Muscle layer of colon (tissue), 2 donors: ENCODE results near the gene BICRA.
"Not testable (repeated sequence)": the region's sequence is repeated elsewhere in the genome, so short reads cannot be mapped to it uniquely, and the experiment has no call there.

Experiments
- H3K27ac ChIP-seq: one replicate; pipeline ENCODE4 v1.7.0; 2013; ENCODE audit warnings: low read depth, mild to moderate bottlenecking, low read length, moderate library complexity
- H3K27me3 ChIP-seq, 2 donors: one replicate each; pipeline ENCODE4 v1.7.0; 2013; ENCODE audit warnings: low read length in 2 of 2, mild to moderate bottlenecking in 2 of 2; ENCODE audit not compliant: insufficient read depth in 2 of 2, control insufficient read depth in 1 of 2
- H3K36me3 ChIP-seq: one replicate; pipeline ENCODE4 v1.7.0; 2013; ENCODE audit warnings: mild to moderate bottlenecking, low read length; ENCODE audit not compliant: insufficient read depth
- H3K4me1 ChIP-seq: one replicate; pipeline ENCODE4 v1.7.0; 2013; ENCODE audit warnings: mild to moderate bottlenecking, low read length; ENCODE audit not compliant: insufficient read depth
- H3K4me3 ChIP-seq, 2 donors: one replicate each; pipeline ENCODE4 v1.7.0; 2013; ENCODE audit warnings: low read length in 2 of 2, low read depth in 1 of 2, mild to moderate bottlenecking in 1 of 2, moderate library complexity in 1 of 2
- H3K9ac ChIP-seq: one replicate; pipeline ENCODE4 v1.7.0; 2013; ENCODE audit warnings: low read length
- H3K9me3 ChIP-seq: one replicate; pipeline ENCODE4 v1.7.0; 2013; ENCODE audit warnings: mild to moderate bottlenecking, low read length
- donor health status: abdominal sarcoma.
- donor health status: Adenocarcinoma of cecum.

Gene BICRA

DNA sequence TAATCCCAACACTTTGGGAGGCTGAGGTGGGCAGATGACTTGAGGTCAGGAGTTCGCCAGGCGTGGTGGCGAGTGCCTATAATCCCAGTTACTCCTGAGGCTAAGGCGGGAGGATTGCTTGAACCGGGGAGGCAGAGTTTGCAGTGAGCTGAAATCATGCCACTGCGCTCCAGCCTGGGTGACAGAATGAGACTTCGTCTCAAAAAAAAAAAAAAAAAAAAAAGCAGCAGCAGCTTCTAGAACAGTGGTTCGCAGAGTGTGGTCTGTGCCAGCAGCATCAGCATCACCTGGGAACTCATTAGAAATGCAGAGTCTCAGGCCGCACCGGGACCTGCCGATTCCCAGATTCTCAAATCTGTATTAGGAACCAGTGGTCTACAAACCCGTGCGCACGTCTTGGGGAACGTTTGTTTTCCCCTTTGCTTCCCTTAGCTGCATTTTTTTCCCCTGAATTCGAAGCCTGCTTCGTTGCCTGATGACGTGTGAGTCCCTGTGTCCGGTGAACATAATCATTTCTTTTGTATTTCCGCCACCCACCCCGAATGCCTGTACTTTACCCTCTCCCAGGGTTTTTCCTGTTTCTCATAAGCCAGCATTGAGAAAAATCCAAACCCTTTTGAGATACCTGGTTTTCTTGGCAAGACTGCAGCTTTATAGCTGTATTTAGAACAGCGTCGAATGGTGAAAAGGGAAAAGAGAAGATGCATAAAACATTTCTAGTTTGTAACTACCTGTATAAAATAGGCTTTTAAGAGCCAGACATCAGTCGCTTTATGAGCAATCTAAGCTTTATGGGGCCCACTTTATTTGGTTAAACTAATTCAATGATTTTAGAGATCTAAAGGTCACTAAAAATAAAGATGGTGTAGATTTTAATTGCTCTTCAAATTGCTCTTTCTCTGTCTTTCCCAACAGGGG, 49.8 kb downstream of the BICRA start:
- H3K9me3 ChIP-seq = no peaks in the 10 kb centered on the region
- H3K27ac ChIP-seq = peak overlapping the region; percentile 61
- H3K27me3 ChIP-seq = no peaks in the 10 kb centered on the region
- no peak overlapping the region for H3K9ac ChIP-seq
- H3K4me1 ChIP-seq = peaks cover 36% of the 10 kb centered on the region
- no peaks in the 10 kb centered on the region for H3K36me3 ChIP-seq
- no peak overlapping the region for H3K4me3 ChIP-seq

DNA sequence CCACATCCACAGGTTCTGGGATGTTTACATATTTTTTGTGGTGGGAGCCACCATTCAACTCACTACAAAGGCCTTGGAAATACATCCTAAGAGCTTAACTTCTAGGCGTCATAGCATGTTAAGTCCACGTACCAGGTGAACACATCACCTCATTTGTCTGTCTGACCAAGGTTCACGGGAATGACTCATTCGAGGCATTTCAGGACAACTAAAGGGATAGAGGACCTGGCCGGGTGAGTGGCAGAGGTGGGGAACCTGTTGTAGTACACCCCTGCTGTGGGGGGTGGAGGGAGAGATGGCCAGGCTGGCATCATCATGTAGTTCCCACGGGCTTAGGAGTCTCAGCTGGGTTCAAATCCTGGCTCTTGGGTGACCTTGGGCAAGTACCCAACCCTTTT, 51.5 kb downstream of the BICRA start:
- no peaks in the 10 kb centered on the region for H3K36me3 ChIP-seq
- no peaks in the 10 kb centered on the region for H3K27me3 ChIP-seq
- H3K9ac ChIP-seq = no peak overlapping the region
- peaks cover 49% of the 10 kb centered on the region for H3K4me1 ChIP-seq
- H3K27ac ChIP-seq = peak overlapping the region; percentile 56
- H3K9me3 ChIP-seq = no peaks in the 10 kb centered on the region
- no peak overlapping the region for H3K4me3 ChIP-seq

DNA sequence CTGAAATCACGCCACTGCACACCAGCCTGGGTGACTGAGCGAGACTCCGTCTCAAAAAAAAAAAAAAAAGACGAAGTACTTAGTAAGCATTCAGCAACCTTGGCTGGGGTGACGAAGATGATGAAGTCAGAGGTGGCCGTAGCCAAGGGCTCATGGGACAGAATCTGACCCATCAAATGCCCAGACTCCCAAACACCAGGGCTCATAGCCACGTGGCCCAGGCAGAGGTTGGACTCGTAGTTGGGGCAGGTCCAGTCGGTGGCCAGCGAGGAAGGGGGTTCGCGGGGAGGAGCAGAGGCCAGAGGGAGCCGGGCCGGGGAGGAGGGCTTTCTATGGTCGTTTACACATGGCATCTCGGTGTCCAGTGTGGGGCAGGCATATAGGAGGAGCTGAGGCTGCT, 52.2 kb downstream of the BICRA start:
- no peaks in the 10 kb centered on the region for H3K36me3 ChIP-seq
- peaks cover 49% of the 10 kb centered on the region for H3K4me1 ChIP-seq
- no peaks in the 10 kb centered on the region for H3K9me3 ChIP-seq
- H3K27me3 ChIP-seq = no peaks in the 10 kb centered on the region
- no peak overlapping the region for H3K27ac ChIP-seq
- no peak overlapping the region for H3K4me3 ChIP-seq
- no peak overlapping the region for H3K9ac ChIP-seq

DNA sequence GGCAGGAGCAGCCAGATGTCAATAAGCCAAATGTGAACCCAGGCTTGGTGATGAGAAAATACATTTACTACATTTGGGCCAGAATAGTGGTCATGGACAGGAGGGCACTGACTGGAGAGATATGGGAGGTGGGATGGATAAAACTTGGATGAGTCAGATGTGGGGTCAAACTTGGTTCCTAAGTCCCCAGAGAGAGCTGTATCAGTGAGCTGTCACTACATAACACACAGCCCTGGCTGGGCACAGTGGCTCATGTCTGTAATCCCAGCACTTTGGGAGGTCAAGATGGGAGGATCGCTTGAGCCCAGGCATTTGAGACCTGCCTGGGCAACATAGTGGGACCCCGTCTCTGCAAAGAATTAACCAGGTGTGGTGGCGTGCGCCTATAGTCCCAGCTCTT, 52.7 kb downstream of the BICRA start:
- Histone ChIP-seq H3K9ac (no peak overlapping the region), H3K27ac (peak overlapping the region; percentile 87)

DNA sequence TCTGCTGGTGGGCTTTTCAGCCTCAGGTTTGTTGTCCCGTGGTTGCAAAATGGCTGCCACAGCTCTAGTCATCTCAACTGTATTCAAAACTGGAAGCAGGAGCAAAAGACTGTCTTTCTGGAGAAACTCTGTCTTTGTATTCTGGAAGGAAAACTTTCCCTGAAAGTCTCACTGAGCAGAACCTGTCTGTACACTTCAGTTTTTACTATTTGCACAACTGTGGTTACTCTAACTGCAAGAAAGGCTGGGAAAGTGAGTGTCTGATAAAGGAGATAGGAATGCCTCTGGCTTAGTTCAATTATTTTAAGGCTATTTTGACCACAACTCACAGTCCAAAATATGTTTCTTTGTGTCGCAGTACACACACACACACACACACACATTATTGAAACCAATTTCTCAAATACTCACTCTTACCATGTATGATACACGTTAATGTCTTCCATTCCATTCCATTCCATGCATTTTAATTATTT, 54.5 kb downstream of the BICRA start:
- peaks cover 61% of the 10 kb centered on the region for H3K4me1 ChIP-seq
- peak overlapping the region in 1 of 2 donors; percentile 3 for H3K4me3 ChIP-seq
- H3K36me3 ChIP-seq = no peaks in the 10 kb centered on the region
- no peak overlapping the region for H3K9ac ChIP-seq
- no peaks in the 10 kb centered on the region for H3K27me3 ChIP-seq
- H3K9me3 ChIP-seq = no peaks in the 10 kb centered on the region
- H3K27ac ChIP-seq = peak overlapping the region; percentile 87

More for the DNA sequence above, 52.7 kb downstream of the BICRA start:
- Histone ChIP-seq H3K9me3 (no peaks in the 10 kb centered on the region), H3K4me1 (peaks cover 49% of the 10 kb centered on the region), H3K4me3 (no peak overlapping the region), H3K27me3 (no peaks in the 10 kb centered on the region), H3K36me3 (no peaks in the 10 kb centered on the region)

DNA sequence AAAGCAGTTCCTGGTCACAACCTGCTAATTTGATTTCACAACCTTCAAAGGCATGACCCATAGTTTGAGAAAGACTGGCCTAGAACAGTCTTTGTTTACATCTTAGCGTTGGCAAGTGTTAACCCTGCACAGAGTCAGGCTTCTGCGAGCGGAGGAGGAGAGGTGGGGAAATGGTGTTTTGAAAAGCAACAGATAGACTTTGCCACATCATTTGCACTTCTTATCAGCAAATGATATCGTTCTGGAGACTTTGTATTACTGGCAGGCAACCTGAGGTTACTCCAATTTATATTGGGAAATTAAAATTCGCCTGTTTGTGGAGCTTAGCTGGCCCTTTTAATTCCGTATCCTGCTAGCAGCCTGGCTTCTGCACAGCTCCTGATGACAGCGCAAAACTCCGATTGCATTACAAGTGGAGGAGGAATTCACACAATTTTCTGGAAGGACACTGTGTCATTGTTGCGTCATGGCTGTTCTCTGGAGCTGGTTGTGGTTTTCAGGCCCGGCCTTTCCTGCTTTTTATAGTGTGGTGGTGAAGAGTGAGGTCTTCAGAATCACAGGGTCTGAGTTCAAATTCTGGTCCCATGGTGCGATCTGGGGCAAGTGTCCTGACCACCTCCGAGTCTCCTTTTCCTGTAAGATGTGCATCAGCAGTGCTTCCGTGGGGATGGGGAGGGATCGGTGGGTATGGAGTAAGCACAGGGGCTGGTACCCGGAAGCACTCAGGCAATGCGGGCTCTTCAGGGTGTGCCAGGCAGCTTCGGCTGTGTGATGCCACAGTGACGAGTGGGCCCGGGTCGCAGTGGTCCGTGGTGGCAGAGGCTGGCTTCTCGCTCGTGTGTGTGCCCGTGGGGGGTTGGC, 55.2 kb downstream of the BICRA start:
- peak overlapping the region; percentile 87 for H3K27ac ChIP-seq
- H3K9me3 ChIP-seq = no peaks in the 10 kb centered on the region
- H3K4me3 ChIP-seq = peak overlapping the region in 1 of 2 donors; percentile 24
- no peaks in the 10 kb centered on the region for H3K27me3 ChIP-seq
- H3K9ac ChIP-seq = peak overlapping the region; percentile 77
- no peaks in the 10 kb centered on the region for H3K36me3 ChIP-seq
- peaks cover 55% of the 10 kb centered on the region for H3K4me1 ChIP-seq

DNA sequence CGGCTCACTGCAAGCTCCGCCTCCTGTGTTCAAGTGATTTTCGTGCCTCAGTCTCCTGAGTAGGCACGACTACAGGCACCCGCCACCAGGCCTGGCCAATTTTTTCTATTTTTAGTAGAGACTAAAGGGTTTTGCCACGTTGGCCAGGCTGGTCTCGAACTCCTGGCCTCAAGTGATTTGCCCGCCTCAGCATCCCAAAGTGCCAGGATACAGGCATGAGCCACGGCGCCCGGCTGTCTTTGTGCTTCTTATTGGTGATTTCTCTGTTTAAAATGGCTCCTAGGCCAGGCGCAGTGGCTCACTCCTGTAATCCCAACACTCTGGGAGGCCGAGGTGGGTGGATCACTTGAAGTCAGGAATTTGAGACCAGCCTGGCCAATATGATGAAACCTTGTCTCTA, 59.6 kb downstream of the BICRA start:
- H3K27ac ChIP-seq, H3K9me3 ChIP-seq, H3K36me3 ChIP-seq, H3K4me3 ChIP-seq, H3K27me3 ChIP-seq, H3K9ac ChIP-seq: not testable (repeated sequence)
- H3K4me1 ChIP-seq = peaks cover 26% of the 10 kb centered on the region

DNA sequence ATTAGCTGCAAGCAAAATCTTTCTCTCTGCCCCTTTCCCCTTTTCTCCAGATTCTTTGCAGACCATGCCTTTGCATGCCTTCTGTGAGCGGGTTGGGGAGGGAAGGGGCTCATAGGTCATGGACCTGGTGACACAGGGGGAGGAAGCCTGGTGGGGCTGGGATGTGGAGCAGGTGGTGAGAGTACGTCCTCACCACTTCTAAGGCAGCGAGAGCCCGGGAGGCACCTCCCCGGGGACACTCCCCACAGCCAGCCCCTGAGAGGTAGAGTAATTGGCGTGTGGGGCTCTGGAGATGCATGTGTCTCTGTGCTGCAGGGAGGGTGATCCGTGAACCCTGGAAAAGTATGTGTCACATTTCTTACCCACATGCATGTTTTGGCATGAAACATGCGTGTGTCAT, 61.8 kb downstream of the BICRA start:
- no peak overlapping the region for H3K4me3 ChIP-seq
- H3K27me3 ChIP-seq = no peaks in the 10 kb centered on the region
- no peak overlapping the region for H3K27ac ChIP-seq
- H3K9ac ChIP-seq = no peak overlapping the region
- peaks cover 12% of the 10 kb centered on the region for H3K4me1 ChIP-seq
- H3K36me3 ChIP-seq = peaks cover 30% of the 10 kb centered on the region
- H3K9me3 ChIP-seq = no peaks in the 10 kb centered on the region

DNA sequence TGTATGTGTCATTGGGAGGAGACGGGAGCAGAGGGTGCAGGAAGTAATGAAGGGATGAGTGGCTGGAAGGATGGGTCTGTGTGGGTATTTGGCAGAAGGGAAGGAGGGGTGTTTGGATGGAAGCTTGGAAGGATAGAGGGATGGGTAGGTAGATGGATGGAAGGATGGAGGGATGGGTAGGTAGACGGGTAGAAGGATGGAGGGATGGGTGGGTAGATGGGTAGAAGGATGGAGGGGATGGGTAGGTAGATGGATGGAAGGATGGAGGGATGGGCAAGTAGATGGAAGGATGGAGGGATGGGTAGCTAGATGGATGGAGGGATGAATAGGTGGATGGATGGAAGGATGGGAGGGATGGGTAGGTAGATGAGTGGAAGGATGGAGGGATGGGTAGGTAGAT, 62.6 kb downstream of the BICRA start:
- no peak overlapping the region for H3K27ac ChIP-seq
- H3K4me3 ChIP-seq = no peak overlapping the region
- H3K9me3 ChIP-seq = no peaks in the 10 kb centered on the region
- H3K4me1 ChIP-seq = peaks cover 12% of the 10 kb centered on the region
- no peak overlapping the region for H3K9ac ChIP-seq
- H3K36me3 ChIP-seq = peaks cover 30% of the 10 kb centered on the region
- H3K27me3 ChIP-seq = no peaks in the 10 kb centered on the region

DNA sequence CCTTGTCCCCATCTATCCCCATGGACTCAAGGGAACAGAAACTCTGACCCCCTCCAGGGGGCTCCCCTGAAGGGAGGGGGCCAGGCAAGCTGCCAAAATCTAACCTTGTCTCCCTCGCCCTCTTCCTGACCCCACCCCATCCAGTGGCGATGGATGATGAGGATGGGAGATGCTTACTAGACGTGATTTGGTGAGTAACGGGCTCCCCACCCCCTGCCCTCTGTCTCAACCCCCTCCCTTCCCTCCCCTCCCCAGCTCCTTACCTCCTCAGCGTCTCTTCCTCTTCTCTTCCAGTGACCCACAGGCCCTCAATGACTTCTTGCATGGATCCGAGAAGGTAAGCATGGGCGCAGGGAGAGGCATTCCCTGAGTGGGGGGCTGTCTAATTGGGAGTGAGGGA, 64.5 kb downstream of the BICRA start:
- H3K27ac ChIP-seq = no peak overlapping the region
- no peaks in the 10 kb centered on the region for H3K9me3 ChIP-seq
- H3K4me3 ChIP-seq = no peak overlapping the region
- no peaks in the 10 kb centered on the region for H3K27me3 ChIP-seq
- no peaks in the 10 kb centered on the region for H3K4me1 ChIP-seq
- peaks cover 37% of the 10 kb centered on the region for H3K36me3 ChIP-seq
- H3K9ac ChIP-seq = no peak overlapping the region

DNA sequence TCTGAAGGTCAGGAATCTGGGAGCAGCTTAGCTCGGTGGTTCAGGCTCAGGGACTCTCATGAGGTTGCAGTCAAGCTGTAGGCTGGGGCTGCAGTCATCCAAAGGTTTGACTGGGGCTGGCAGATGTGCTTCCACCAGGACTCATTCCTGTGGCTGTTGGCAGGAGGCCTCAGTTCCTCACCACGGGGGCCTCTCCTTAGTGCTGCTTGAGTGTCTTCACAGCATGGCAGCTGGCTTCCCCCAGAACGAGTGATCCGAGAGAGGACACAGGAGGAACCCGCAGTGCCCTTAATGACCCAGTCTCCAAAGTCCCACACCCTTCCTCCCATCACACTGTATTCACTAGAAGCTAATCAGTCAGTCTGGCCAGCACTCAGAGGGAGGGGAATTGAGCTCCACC, 65.6 kb downstream of the BICRA start:
- H3K4me3 ChIP-seq = no peak overlapping the region
- no peaks in the 10 kb centered on the region for H3K4me1 ChIP-seq
- no peaks in the 10 kb centered on the region for H3K27me3 ChIP-seq
- no peak overlapping the region for H3K27ac ChIP-seq
- H3K9me3 ChIP-seq = no peaks in the 10 kb centered on the region
- peaks cover 37% of the 10 kb centered on the region for H3K36me3 ChIP-seq
- H3K9ac ChIP-seq = no peak overlapping the region
